ENCODE data around the gene DDAH2.

The DDAH2 gene

GRCh38 chr6:31765910-31766794 is 37.1 kb upstream of the DDAH2 start:
- no peak for TF ChIP-seq CTCF (IDR thresholded peaks at IDR 0.05; ENCODE audit: low read depth, low read length, missing control alignments)
- DNase-seq (ENCODE audit: low read depth): no peak
- H3K4me3 ChIP-seq (ENCODE audit: low read depth, low read length): no peak overlapping the region

DNA sequence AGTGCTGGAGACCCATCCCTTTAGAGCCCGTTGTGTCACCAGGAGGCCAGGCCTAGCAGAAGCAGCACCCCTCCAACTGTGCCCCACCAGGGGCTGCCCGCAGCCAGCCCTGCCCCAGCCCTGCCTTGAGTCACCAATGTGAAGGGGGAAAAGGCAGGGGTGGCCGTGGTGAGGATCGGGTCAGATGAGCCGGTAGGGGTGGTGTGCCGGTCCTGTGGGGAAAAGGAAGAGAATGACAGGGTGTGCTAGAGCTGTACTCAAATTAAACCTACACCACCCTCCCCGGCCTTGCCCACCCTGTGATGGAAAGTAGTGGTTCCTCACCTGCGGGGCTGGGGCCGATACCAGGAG is 36.4 kb upstream of the DDAH2 start:
- DNase-seq (ENCODE audit: low read depth): no peak
- H3K4me3 ChIP-seq (ENCODE audit: low read depth, low read length): no peak overlapping the region
- TF ChIP-seq CTCF (IDR thresholded peaks at IDR 0.05; ENCODE audit: low read depth, low read length, missing control alignments): no peak

- DNase-seq (ENCODE audit: low read depth): no peak
- no peak overlapping the region for H3K4me3 ChIP-seq (ENCODE audit: low read depth, low read length)
- no peak for TF ChIP-seq CTCF (IDR thresholded peaks at IDR 0.05; ENCODE audit: low read depth, low read length, missing control alignments)
Measured at GRCh38 chr6:31764198-31764597, 35.1 kb upstream of the DDAH2 start.

GRCh38 chr6:31763619-31763940 is 34.5 kb upstream of the DDAH2 start:
- no peak for TF ChIP-seq CTCF (IDR thresholded peaks at IDR 0.05; ENCODE audit: low read depth, low read length, missing control alignments)
- H3K4me3 ChIP-seq (ENCODE audit: low read depth, low read length): no peak overlapping the region
- DNase-seq (ENCODE audit: low read depth): no peak

DNA sequence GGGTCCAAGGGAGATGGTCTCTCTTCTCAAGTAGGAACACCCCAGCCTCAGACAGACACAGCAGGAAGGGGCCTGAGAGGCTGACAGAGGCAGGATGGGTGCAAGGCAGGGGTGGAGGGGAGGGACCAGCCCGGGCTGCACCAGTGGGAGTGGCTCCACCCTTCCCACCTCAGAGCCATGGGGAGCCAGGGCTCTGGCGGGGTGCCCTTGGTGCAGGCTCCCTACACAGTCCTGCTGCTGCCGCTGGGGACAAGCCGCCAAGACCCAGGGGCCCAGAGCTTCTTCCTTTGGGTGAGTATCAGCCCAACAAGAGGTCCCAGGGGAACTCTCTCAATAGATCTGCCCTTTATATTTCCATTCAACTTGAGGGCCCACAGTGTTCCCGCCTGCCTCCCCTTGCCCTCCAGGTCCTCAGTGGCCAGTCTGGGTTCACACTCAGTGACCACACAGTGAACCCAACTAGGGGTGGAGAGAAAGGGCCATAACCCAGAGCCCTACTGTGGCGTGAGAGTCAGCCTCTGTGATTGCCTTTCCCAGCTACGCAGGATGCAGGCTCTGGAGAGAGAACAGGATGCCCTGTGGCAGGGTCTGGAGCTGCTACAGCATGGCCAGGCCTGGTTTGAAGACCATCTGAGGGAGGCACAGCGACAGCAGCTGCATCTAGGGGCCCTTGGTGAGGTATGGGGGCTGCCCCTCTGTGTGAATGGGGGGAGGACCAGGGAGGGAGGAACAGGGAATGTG is 33.9 kb upstream of the DDAH2 start:
- no peak for TF ChIP-seq CTCF (IDR thresholded peaks at IDR 0.05; ENCODE audit: low read depth, low read length, missing control alignments)
- DNase-seq (ENCODE audit: low read depth): no peak
- H3K4me3 ChIP-seq (ENCODE audit: low read depth, low read length): no peak overlapping the region

DNA sequence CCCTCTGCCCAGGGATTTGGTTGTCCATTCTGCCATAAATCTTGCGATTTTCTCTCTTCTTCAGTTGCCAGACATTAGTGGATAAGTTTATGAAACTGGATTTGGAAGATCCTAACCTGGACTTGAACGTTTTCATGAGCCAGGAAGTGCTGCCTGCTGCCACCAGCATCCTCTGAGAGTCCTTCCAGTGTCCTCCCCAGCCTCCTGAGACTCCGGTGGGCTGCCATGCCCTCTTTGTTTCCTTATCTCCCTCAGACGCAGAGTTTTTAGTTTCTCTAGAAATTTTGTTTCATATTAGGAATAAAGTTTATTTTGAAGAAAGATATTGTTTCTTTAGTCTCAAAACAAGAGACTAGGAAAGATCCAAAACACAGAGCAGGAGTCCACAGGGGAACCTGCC is 33.3 kb upstream of the DDAH2 start, which contains the start of gene SAPCD1:
Gene SAPCD1, plus strand, starts transcription at position 301 of the 400 bp plus-strand sequence. CDS start 399 bp downstream, outside the sequence.
- no peak within 1 kb of the TSS for H3K4me3 ChIP-seq (ENCODE audit: low read depth, low read length)
- no peak for TF ChIP-seq CTCF (IDR thresholded peaks at IDR 0.05; ENCODE audit: low read depth, low read length, missing control alignments)
- no peak for DNase-seq (ENCODE audit: low read depth)
